Liver (tissue), 9 donors: ENCODE data around the gene ANOS1. TPM values are rescaled to one million over a fixed set of nuclear protein-coding genes. Genes with fewer than 3 reads are reported as not detected.

ENCODE experiments used
- DNase-seq: peaks from one replicate; pipeline ENCODE4 v3.0.0-alpha.2; 2017; ENCODE audit warnings: low spot score
- H3K27ac ChIP-seq, 2 donors: one replicate each; pipeline ENCODE4 v1.7.0; 2013; ENCODE audit warnings: inconsistent platforms in 2 of 2, low read length in 2 of 2, control low read depth in 1 of 2, low read depth in 1 of 2, mild to moderate bottlenecking in 1 of 2
- H3K27me3 ChIP-seq, 4 donors: one replicate each; pipeline versions ENCODE4 v1.6.1 to v1.7.0; 2013; ENCODE audit warnings: low read length in 3 of 4, inconsistent platforms in 1 of 4, mild to moderate bottlenecking in 1 of 4, moderate library complexity in 1 of 4; ENCODE audit not compliant: control insufficient read depth in 4 of 4, insufficient read depth in 4 of 4
- H3K36me3 ChIP-seq, 4 donors: one replicate each; pipeline versions ENCODE4 v1.6.1 to v1.7.0; 2013; ENCODE audit warnings: low read length in 3 of 4, mild to moderate bottlenecking in 3 of 4, low read depth in 1 of 4, moderate library complexity in 1 of 4; ENCODE audit not compliant: control insufficient read depth in 4 of 4, insufficient read depth in 3 of 4
- H3K4me1 ChIP-seq, 4 donors: one replicate each; pipeline versions ENCODE4 v1.6.1 to v1.7.0; 2013; ENCODE audit warnings: low read length in 3 of 4, mild to moderate bottlenecking in 3 of 4, moderate library complexity in 1 of 4; ENCODE audit not compliant: control insufficient read depth in 4 of 4, insufficient read depth in 4 of 4
- H3K4me3 ChIP-seq, 3 donors: one replicate each; pipeline versions ENCODE4 v1.6.1 to v1.7.0; 2013; ENCODE audit warnings: low read length in 3 of 3, control low read depth in 1 of 3, low read depth in 1 of 3, mild to moderate bottlenecking in 1 of 3
- H3K9ac ChIP-seq, 2 donors: one replicate each; pipeline ENCODE4 v1.7.0; 2013; ENCODE audit warnings: low read length in 2 of 2, mild to moderate bottlenecking in 2 of 2, moderate library complexity in 2 of 2, control low read depth in 1 of 2, low read depth in 1 of 2
- H3K9me3 ChIP-seq, 4 donors: one replicate each; pipeline versions ENCODE4 v1.6.1 to v1.7.0; 2013; ENCODE audit warnings: low read length in 3 of 4; ENCODE audit not compliant: control insufficient read depth in 4 of 4
- ATF3 ChIP-seq: IDR thresholded peaks from 2 replicates; pipeline ENCODE4 v1.6.1; 2016; ENCODE audit warnings: antibody characterized with exemption
- EGR1 ChIP-seq, 2 donors: IDR thresholded peaks; 2 replicates each; pipeline ENCODE4 v1.6.1; 2016 to 2018; ENCODE audit warnings: antibody characterized with exemption in 2 of 2, low read depth in 2 of 2
- FOXA2 ChIP-seq: IDR thresholded peaks from 2 replicates; pipeline ENCODE4 v1.6.1; 2016; ENCODE audit warnings: antibody characterized with exemption
- GABPA ChIP-seq, 2 donors: IDR thresholded peaks in 1 of 2; conservative IDR thresholded peaks in 1 of 2; 2 replicates each; pipeline ENCODE4 v1.6.1; 2016; ENCODE audit warnings: antibody characterized with exemption in 2 of 2, mild to moderate bottlenecking in 1 of 2, moderate library complexity in 1 of 2
- HNF4A ChIP-seq, 2 donors: conservative IDR thresholded peaks; 2 replicates each; pipeline ENCODE4 v1.6.1; 2016; ENCODE audit warnings: antibody characterized with exemption in 2 of 2, mild to moderate bottlenecking in 2 of 2
- HNF4G ChIP-seq: IDR thresholded peaks from 2 replicates; pipeline ENCODE4 v1.6.1; 2016; ENCODE audit warnings: antibody characterized with exemption
- JUND ChIP-seq, 2 donors: IDR thresholded peaks; 2 replicates each; pipeline ENCODE4 v1.6.1; 2016; ENCODE audit warnings: antibody characterized with exemption in 2 of 2
- MAX ChIP-seq: IDR thresholded peaks from 2 replicates; pipeline ENCODE4 v1.6.1; 2016; ENCODE audit warnings: antibody characterized with exemption
- NR2F2 ChIP-seq: IDR thresholded peaks from 2 replicates; pipeline ENCODE4 v1.6.1; 2016; ENCODE audit warnings: antibody characterized with exemption
- RAD21 ChIP-seq, 2 donors: IDR thresholded peaks; 2 replicates each; pipeline ENCODE4 v1.6.1; 2016; ENCODE audit warnings: antibody characterized with exemption in 2 of 2, mild to moderate bottlenecking in 2 of 2
- REST ChIP-seq: IDR thresholded peaks from 2 replicates; pipeline ENCODE4 v1.6.1; 2016; ENCODE audit warnings: antibody characterized with exemption, mild to moderate bottlenecking
- RXRA ChIP-seq, 2 donors: IDR thresholded peaks; 2 replicates each; pipeline ENCODE4 v1.6.1; 2017 to 2018; ENCODE audit warnings: antibody characterized with exemption in 2 of 2, mild to moderate bottlenecking in 1 of 2
- SP1 ChIP-seq: IDR thresholded peaks from 2 replicates; pipeline ENCODE4 v1.6.1; 2018; ENCODE audit warnings: antibody characterized with exemption, mild to moderate bottlenecking
- TAF1 ChIP-seq: conservative IDR thresholded peaks from 2 replicates; pipeline ENCODE4 v1.6.1; 2016; ENCODE audit warnings: antibody characterized with exemption, mild to moderate bottlenecking
- YY1 ChIP-seq: IDR thresholded peaks from 2 replicates; pipeline ENCODE4 v1.6.1; 2016; ENCODE audit warnings: antibody characterized with exemption, mild to moderate bottlenecking
- WGBS: extraction: QIAGEN DNeasy Blood & Tissue Kit; methylation state at CpG from one replicate; pipeline ENCODE4 v1.1.7; 2013; 5-methylcytosine and 5-hydroxymethylcytosine counted together
- polyA plus RNA-seq, 2 donors: library from polyadenylated mRNA; stranded (reverse) in 1 of 2; unstranded in 1 of 2; fragments of 200-250 nt in 1 of 2; fragments of >200 nt in 1 of 2; fragmentation: Nextera tagmentation in 1 of 2; extraction: Ambion mirVana in 1 of 2; gene quantifications; one replicate each; pipeline versions ENCODE4 v1.2.1 to v1.2.3, GENCODE V29; 2013 to 2015
- total RNA-seq, 2 donors: library from RNA; depleted of rRNA; stranded (reverse); fragments of >200 nt; gene quantifications; one replicate each; pipeline ENCODE4 v1.2.3, GENCODE V29; 2014
- TF ChIP-seq, protein P1 (sequence below): fragments of 150-350 bp; IDR thresholded peaks from 2 replicates; pipeline ENCODE4 v1.5.1; 2017; ENCODE audit warnings: improper control_type of control experiment, low read depth, low read length; ENCODE audit not compliant: missing input control
- TF ChIP-seq, protein P2 (sequence below): IDR thresholded peaks from 2 replicates; pipeline ENCODE4 v1.6.1; 2016; ENCODE audit warnings: antibody characterized with exemption
- donor health status: healthy.
- donor health status: healthy.
- donor health status: healthy.
- donor health status: healthy.
- donor health status: healthy.

The ANOS1 gene
- total and polyA plus RNA-seq, 4 donors = 0.08 to 1.6 (median 0.27) TPM

DNA sequence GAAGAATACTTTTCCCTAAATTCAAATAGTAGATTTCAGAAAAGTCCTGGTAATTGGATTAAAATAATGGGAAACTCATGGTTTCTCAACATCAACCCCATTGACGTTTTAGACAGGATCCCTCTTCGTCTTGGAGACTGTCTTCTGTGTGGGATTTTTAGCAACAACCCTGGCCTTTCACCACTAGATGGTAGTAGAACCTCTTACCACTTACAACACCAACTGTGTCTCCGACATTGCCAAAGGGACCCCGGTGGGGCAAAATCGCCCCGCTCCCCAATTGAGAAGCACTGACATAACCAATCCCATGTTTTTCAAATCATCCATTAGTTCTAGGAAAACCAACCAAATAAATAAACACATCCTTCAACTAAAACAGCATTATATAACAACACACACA is 16.9 kb upstream of the ANOS1 start:
- 4% methylated on average over 6 of the region's 6 CpGs for WGBS
- H3K9ac ChIP-seq = no peak overlapping the region
- H3K4me3 ChIP-seq = no peak overlapping the region
- H3K27ac ChIP-seq = no peak overlapping the region
- no peaks in the 10 kb centered on the region for H3K4me1 ChIP-seq
- H3K27me3 ChIP-seq = no peaks in the 10 kb centered on the region
- no peaks in the 10 kb centered on the region for H3K9me3 ChIP-seq
- TF ChIP-seq HNF4G (no peak), RAD21 (IDR thresholded peaks at IDR 0.05) (peak; percentile 57 to 74)
- TF ChIP-seq, protein P1, sequence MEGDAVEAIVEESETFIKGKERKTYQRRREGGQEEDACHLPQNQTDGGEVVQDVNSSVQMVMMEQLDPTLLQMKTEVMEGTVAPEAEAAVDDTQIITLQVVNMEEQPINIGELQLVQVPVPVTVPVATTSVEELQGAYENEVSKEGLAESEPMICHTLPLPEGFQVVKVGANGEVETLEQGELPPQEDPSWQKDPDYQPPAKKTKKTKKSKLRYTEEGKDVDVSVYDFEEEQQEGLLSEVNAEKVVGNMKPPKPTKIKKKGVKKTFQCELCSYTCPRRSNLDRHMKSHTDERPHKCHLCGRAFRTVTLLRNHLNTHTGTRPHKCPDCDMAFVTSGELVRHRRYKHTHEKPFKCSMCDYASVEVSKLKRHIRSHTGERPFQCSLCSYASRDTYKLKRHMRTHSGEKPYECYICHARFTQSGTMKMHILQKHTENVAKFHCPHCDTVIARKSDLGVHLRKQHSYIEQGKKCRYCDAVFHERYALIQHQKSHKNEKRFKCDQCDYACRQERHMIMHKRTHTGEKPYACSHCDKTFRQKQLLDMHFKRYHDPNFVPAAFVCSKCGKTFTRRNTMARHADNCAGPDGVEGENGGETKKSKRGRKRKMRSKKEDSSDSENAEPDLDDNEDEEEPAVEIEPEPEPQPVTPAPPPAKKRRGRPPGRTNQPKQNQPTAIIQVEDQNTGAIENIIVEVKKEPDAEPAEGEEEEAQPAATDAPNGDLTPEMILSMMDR = peak; percentile 41
- no peak for DNase-seq
- H3K36me3 ChIP-seq = no peaks in the 10 kb centered on the region

- 50% methylated on average over 11 of the region's 11 CpGs for WGBS
- H3K4me1 ChIP-seq = no peaks in the 10 kb centered on the region
- H3K4me3 ChIP-seq = no peak overlapping the region
- DNase-seq = peak; percentile 59
- H3K36me3 ChIP-seq = no peaks in the 10 kb centered on the region
- peaks cover 0 to 7% (median 0%) of the 10 kb centered on the region in 4 donors for H3K27me3 ChIP-seq
- peak; percentile 72 to 87 for TF ChIP-seq RAD21 (IDR thresholded peaks at IDR 0.05)
- no peak for TF ChIP-seq EGR1 (IDR thresholded peaks at IDR 0.05; ENCODE audit: low read depth in 2 of 2)
- no peak for TF ChIP-seq GABPA (IDR thresholded peaks at IDR 0.05 in 1 of 2, conservative IDR thresholded peaks at IDR 0.05 in 1 of 2)
- TF ChIP-seq RXRA (IDR thresholded peaks at IDR 0.05) = no peak
- no peak for TF ChIP-seq MAX
- TF ChIP-seq, protein P1 = peak; percentile 71
- H3K9ac ChIP-seq = no peak overlapping the region
- H3K9me3 ChIP-seq = no peaks in the 10 kb centered on the region
- H3K27ac ChIP-seq = no peak overlapping the region
Measured at GRCh38 chrX:8743126-8743732, 11.3 kb upstream of the ANOS1 start.

DNA sequence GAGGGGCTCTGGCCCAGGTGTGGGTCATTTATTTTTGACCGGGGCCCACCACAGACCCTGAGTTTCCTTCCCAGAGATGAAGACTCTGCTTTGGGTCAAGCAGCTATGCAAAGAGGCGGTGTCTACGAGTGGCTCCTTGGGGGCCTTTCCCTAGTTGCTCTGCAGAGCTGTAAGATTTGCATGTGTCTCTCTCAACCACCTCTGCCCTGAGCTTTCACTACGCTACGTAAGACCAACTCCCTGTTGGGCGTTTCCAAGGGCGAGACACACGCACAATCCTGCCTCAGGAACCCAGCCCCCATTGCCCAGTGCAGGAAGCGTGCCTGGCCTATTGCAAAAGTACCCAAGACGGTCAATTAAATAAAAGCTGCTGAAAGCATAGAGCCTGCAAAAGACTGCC is 10.0 kb upstream of the ANOS1 start:
- TF ChIP-seq NR2F2 (no peak), SP1 (no peak), FOXA2 (no peak), TAF1 (no peak), HNF4A (conservative IDR thresholded peaks at IDR 0.05) (no peak), REST (no peak), RAD21 (IDR thresholded peaks at IDR 0.05) (no peak), HNF4G (no peak), ATF3 (no peak), JUND (IDR thresholded peaks at IDR 0.05) (no peak), YY1 (no peak)
- TF ChIP-seq, protein P2, sequence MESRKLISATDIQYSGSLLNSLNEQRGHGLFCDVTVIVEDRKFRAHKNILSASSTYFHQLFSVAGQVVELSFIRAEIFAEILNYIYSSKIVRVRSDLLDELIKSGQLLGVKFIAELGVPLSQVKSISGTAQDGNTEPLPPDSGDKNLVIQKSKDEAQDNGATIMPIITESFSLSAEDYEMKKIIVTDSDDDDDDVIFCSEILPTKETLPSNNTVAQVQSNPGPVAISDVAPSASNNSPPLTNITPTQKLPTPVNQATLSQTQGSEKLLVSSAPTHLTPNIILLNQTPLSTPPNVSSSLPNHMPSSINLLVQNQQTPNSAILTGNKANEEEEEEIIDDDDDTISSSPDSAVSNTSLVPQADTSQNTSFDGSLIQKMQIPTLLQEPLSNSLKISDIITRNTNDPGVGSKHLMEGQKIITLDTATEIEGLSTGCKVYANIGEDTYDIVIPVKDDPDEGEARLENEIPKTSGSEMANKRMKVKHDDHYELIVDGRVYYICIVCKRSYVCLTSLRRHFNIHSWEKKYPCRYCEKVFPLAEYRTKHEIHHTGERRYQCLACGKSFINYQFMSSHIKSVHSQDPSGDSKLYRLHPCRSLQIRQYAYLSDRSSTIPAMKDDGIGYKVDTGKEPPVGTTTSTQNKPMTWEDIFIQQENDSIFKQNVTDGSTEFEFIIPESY = no peak
- WGBS = 85% methylated on average over 10 of the region's 10 CpGs
- H3K9ac ChIP-seq = no peak overlapping the region
- no peaks in the 10 kb centered on the region for H3K9me3 ChIP-seq
- peaks cover 0 to 7% (median 0%) of the 10 kb centered on the region in 4 donors for H3K27me3 ChIP-seq
- no peak overlapping the region for H3K27ac ChIP-seq
- H3K36me3 ChIP-seq = no peaks in the 10 kb centered on the region
- no peak for DNase-seq
- H3K4me3 ChIP-seq = no peak overlapping the region
- no peaks in the 10 kb centered on the region for H3K4me1 ChIP-seq
